DOHH2 (cell line): ENCODE measurements around the gene MACROD2.

ENCODE experiments used
- EZH2phosphoT487 ChIP-seq: fragments of 200-600 bp; sonication (generic); IDR thresholded peaks from 2 replicates; pipeline ENCODE4 v1.6.1; 2017; ENCODE audit warnings: borderline replicate concordance, mild to moderate bottlenecking, antibody characterized with exemption, low read length, moderate library complexity, mixed read lengths
- TF ChIP-seq, protein P1 (sequence below): fragments of 200-600 bp; sonication (generic); IDR thresholded peaks from one replicate; pipeline ENCODE4 v1.5.1; 2014; ENCODE audit warnings: antibody characterized with exemption, mild to moderate bottlenecking, low read depth, low read length; ENCODE audit not compliant: poor library complexity, severe bottlenecking

GRCh38 chr20:14259689-14260088 is 264.4 kb downstream of the MACROD2 start:
- TF ChIP-seq, protein P1, sequence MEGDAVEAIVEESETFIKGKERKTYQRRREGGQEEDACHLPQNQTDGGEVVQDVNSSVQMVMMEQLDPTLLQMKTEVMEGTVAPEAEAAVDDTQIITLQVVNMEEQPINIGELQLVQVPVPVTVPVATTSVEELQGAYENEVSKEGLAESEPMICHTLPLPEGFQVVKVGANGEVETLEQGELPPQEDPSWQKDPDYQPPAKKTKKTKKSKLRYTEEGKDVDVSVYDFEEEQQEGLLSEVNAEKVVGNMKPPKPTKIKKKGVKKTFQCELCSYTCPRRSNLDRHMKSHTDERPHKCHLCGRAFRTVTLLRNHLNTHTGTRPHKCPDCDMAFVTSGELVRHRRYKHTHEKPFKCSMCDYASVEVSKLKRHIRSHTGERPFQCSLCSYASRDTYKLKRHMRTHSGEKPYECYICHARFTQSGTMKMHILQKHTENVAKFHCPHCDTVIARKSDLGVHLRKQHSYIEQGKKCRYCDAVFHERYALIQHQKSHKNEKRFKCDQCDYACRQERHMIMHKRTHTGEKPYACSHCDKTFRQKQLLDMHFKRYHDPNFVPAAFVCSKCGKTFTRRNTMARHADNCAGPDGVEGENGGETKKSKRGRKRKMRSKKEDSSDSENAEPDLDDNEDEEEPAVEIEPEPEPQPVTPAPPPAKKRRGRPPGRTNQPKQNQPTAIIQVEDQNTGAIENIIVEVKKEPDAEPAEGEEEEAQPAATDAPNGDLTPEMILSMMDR, result no peak
- no peak for TF ChIP-seq EZH2phosphoT487
